ENCODE measurements around the gene MIOX. TPM values are rescaled to one million over a fixed set of nuclear protein-coding genes. Genes with fewer than 3 reads are reported as not detected.

The MIOX gene
- total RNA-seq, 2 experiments from 2014 or later, result 0.17 to 0.42 TPM

DNA sequence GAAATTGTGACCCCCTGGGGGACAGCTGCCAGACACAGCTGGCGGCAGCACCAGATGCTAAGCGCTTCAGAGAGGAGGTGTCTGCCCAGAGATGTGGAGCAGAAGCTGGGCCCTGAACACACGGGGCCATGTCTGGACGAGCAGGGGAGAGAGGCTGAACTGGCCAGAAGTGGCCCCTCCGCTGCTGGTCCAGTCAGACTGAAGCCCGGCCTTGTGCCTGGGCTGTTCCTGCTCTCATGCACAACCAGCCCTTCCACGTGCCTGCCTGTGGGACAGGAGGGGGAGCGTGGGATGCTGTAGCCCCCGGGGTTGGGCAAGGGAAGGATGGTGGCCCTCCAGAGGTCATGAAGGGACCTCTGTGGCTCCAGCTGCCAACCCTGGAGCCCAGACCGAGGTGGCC, 3.6 kb upstream of the MIOX start:
- ChIA-PET POLR2A (no interaction called here), CTCF (interaction anchor here (1.4 to 1.8 kb wide), 2 partner anchors 10 to 15 kb away, joined by 5 to 7 read pairs; no protein-coding TSS in a partner anchor)

DNA sequence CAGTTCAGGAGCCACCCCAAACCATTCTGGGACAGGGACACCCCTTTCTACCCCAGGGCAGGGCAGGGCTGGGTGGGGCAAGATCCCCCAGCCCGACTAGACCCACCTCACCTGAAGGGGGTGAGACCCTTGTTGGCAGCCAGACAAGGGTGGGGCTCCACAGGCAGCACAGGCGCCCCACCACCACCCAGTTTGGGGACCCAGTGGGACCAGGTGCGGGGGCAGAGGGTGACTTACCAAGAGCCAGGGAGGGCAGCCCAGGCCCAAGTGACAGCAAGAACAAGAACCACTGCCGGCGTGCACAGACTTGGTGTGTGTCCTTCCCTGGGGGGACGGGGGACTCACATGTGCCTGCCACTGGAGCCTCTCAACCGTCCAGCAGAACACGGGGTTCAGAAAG, 3.1 kb upstream of the MIOX start:
- ChIA-PET POLR2A (no interaction called here), CTCF (interaction anchor here (1.1 to 1.4 kb wide), 2 partner anchors 14 to 68 kb away, joined by 3 to 5 read pairs; no protein-coding TSS in a partner anchor)

DNA sequence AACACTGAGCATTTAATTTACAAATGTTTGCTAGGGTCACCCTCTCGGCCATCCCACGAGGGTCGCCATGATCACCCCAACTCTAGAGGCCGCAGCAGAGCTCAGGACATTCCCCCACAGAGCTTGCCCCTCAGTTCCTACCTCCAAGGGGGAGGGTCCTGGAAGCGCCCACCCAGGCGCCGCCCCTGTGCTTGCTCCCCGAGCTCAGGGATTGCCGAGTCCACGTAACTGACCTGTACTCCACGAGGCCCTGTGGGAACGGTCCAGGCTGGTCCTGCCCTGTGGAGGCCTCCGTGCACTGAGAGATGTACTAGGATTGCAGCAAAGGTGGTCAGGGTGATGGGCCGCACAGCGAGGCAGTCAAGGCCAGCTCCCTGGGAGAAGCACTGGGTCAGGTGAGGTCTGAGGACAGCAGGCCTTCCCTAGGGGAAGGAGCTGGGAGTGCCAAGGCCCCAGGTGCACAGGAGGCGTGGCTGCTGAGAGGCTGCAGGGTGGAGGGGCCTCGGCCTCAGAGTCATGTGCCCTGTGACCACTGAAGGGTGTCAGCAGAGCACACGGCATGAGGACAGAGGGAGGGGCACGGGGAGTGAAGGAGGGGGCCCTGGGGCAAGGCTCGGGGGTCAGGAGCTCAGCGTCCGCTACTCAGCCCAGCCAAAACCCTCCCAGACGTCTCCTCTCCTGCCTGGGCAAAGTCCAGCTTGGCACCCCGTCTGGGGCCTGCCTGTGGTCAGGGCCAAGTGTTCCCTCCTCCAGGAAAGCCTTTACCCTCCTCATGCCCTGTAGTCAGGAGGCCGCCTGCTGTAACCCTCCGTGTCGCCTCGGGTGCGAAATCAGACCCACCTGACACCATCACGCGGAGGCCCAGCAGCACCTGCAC, 2.4 kb upstream of the MIOX start:
- POLR2A ChIA-PET, result no interaction called here
- CTCF ChIA-PET, result interaction anchor here (1.0 to 1.8 kb wide), 3 partner anchors 14 to 67 kb away, joined by 3 to 6 read pairs (median 3); no protein-coding TSS in a partner anchor

DNA sequence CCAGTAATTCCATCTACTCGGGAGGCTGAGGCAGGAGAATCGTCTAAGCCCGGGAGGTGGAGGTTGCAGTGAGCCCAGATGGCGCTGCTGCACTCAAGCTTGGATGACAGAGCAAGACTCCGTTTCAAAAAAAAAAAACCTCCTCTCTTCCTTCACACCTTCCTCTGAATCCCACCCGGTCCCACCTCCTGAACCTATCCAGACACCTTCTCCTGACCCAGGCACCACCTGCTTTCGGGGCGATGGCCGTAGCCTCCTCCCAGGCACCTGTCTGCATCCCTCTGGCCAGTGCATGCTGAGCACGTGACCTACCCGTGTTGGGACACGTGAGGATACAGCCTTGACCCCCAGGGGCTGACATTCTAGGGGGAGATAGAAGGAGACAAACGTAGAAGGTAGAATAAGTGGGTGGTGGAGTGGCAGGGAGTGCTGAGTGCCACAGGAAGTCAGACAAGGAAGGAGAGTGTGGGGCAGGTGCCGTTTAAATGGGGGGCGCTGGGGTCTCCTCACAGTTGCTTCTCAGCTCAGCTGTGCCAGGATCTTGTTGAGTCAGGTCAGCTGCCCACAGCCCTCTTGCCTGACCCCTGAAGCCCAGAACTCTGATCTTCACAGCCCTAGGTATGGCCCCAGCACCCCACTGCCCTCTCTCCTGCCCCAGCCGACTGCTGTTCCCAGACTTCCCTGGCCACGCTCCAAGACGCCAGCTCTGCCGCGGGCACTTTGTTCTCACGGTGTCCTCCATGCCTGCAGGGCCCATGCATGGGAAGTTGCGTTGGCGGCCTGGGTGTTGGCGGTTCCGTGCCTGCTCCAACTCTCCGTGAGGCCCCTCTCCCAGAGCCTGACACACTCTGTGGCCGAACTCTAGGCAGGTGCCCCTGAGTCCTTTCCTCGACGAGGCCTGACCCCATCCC, 1.2 kb upstream of the MIOX start:
- ChIA-PET CTCF (interaction anchor here (1.0 to 1.8 kb wide), 2 partner anchors 9 to 13 kb away, joined by 3 to 6 read pairs; no protein-coding TSS in a partner anchor), POLR2A (no interaction called here)

DNA sequence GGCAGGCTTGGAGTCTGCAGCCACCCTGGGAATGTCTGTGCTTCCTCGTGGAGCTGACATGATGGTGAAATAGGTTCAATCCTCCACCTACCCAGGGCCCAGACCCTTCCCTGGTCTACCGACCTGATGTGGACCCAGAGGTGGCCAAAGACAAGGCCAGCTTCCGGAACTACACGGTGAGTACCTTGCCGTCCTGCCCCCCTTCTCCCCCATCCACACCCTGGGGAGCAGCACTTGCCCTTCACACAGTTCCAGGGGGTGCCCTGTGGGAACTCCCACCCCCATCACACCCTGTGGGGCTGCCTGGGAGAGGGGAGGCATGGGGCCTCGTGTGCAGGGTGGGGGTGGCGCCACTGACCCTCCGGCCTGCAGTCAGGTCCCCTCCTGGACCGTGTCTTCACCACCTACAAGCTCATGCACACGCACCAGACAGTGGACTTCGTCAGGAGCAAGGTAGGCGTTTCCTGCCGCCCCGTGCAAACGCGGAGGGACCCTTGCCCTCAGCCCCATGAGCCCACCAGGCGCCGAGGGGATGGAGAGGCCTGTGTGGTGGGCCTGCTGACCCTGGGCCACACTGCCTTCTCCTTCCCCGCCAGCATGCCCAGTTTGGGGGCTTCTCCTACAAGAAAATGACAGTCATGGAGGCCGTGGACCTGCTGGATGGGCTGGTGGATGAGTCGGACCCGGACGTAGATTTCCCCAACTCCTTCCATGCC, 789 bp downstream of the MIOX start:
- ChIA-PET POLR2A (interaction anchor here (0.7 kb wide), 1 partner anchor 128 kb away, joined by 4 read pairs; no protein-coding TSS in a partner anchor), CTCF (no interaction called here)

DNA sequence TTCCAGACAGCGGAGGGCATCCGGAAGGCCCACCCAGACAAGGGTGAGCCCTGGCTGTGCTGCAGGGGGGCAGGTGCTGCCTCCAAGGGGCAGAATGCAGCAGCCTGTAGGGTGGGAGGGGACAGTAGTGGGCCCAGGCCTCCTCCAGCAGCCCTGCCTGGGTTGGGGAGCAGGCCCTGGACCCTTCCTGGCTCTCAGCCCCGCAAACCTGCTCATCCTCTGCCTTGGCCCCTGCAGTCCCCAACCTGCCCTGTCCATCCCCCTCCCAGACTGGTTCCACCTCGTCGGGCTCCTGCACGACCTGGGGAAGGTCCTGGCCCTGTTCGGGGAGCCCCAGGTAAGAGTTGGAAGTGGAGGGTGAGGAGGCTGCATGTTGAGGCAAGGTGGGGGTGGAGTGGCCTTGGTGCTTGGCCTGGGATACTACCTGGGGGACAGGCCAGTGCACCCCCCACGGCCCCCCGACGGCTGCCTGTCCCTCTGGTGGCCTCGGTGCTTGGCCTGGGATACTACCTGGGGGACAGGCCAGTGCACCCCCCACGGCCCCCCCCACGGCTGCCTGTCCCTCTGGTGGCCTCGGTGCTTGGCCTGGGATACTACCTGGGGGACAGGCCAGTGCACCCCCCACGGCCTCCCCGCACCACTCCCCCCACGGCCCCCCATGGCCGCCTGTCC, 1.5 kb downstream of the MIOX start:
- POLR2A ChIA-PET, result no interaction called here
- CTCF ChIA-PET, result no interaction called here

DNA sequence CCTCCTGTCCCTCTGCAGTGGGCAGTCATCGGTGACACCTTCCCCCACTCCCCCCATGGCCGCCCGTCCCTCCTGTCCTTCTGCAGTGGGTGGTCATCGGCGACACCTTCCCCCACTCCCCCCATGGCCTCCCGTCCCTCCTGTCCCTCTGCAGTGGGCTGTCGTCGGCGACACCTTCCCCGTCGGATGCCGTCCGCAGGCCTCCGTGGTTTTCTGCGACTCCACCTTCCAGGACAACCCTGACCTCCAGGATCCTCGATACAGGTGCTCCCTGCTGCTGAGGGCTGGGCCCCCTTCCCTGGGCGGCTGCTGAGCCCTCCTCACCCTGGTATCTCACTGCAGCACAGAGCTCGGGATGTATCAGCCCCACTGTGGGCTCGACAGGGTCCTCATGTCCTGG, 2.2 kb downstream of the MIOX start:
- POLR2A ChIA-PET, result no interaction called here
- CTCF ChIA-PET, result interaction anchor here (0.8 kb wide), 1 partner anchor 9 kb away, joined by 3 read pairs; no protein-coding TSS in a partner anchor

DNA sequence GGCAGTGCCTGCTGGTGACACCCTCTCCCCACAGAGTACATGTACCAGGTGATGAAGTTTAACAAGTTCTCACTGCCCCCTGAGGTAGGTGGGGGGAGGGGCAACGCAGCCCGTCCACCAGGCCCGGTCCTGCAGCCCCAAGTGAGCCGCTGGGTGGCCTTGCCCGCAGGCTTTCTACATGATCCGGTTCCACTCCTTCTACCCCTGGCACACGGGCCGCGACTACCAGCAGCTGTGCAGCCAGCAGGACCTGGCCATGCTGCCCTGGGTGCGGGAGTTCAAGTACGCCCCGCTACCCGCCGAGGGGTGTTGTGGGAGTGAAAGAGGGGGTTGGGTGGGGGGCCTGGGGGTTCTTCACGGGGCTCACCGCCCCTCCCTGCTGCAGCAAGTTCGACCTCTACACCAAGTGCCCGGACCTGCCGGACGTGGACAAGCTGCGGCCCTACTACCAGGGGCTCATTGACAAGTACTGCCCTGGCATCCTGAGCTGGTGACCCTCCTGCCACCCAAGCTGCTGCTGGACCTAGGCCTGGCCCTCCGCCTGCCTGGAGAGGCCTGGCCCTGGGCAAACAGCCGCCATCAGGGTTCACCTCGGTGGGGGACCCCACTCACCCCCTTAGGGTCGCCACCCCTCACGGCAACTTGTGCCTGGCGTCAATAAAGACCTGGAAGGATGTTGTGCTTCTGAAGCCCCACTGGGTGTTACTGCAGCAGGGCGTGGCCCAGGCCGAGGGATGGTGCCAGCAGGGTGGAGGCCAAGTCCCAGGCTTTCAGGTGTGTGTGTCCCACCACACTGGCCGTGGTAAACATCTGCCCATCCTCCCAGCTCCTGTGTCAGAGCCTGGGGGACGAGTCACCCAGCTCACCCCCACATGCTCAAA, 2.9 kb downstream of the MIOX start:
- ChIA-PET POLR2A (interaction anchor here (0.6 kb wide), 1 partner anchor 134 kb away, joined by 3 read pairs; no protein-coding TSS in a partner anchor), CTCF (interaction anchor here (0.7 to 0.8 kb wide), 2 partner anchors 8 to 17 kb away, joined by 3 read pairs; no protein-coding TSS in a partner anchor)

DNA sequence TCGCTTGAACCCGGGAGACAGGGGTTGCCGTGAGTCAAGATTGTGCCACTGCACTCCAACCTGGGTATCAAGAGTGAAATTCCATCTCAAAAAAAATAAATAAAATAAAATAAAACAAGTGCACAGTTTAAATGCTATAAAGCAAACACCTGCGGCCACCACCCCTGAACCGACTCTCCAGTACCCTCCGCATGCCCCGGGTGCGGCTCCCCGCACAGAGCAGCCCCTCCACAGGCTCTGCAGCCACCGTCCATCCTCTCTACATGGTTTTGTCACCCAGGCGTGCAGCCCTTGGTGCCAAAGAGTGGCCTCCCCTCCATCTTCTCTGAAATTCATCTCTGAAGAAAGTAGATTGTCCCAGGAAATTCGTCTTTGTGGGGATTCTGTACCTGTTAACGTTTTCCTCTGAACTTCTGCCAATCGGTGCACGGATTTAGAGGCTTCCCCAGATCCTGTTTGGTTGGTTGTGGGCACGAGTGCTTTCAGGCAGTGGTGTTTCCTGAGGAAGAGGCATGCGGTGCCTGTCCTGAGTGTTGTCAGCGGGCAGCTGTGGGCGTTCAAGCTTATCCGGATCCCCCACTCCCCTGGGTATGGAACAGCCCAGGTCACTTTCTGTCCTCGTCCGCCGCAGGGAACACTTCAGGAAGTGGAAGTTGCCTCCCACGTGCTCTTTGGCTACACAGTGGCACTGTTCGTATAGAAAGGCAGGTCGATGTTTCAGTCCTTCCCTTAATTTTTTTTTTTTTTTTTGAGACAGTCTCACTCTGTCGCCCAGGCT, 4.1 kb downstream of the MIOX start:
- CTCF ChIA-PET, result no interaction called here
- POLR2A ChIA-PET, result interaction anchor here (0.7 kb wide), 1 partner anchor 15 kb away, joined by 3 read pairs; no protein-coding TSS in a partner anchor

DNA sequence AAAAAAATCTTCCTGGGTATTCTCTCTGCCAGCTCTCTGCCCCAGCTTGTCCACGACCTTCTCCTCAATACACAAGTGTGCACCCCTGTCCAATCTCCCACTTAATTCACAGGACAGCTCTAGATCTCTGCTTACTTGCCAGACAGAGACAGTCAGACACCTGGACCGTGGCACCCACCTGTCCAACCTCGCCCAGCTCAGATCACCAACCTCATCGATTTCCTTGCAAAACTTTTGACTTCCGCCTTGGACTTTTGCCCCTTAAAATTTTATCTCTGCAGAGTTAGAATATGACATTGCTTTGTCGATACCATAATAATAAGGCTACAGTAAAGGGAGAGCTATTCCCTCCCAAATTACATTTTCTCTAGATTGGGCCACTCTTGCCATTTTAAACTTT, 10.4 kb downstream of the MIOX start:
- ChIA-PET CTCF (interaction anchor here (0.6 to 1.5 kb wide), 8 partner anchors 8 to 244 kb away, joined by 3 to 7 read pairs (median 4); partner anchors contain the start of genes LMF2 and NCAPH2), POLR2A (no interaction called here)

DNA sequence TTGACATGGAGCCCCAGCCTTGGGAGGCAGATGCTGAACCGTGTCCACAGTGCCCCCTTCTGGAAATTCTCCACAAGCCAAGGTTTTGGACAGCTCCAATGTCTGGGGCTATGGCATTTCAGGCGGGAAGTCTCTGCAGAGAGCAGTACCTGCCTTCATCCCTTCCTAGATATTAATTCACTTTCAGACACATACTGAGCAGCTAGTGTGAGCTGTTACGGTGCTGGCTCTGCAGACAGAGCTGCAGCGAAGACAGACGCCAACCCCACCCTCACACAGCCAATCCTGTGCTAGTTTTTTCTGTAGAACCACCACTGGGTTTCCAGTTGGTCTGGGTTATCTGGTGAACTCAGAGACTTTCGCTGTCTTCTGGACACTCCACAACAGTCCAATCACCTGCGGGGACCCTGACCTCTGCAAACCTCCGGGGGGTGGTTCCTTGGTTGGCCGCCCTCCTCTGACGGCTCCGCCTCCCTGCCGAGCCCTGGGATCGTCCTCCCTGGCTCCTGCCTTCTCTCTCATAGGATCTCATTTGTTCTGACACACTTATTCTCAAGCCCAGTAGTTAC, 11.7 kb downstream of the MIOX start:
- ChIA-PET POLR2A (interaction anchor here (0.8 kb wide), 1 partner anchor 247 kb away, joined by 3 read pairs; no protein-coding TSS in a partner anchor), CTCF (interaction anchor here (0.7 to 1.9 kb wide), 23 partner anchors 8 to 253 kb away, joined by 3 to 7 read pairs (median 3); partner anchors contain the start of genes ADM2, CPT1B, LMF2 and NCAPH2)

DNA sequence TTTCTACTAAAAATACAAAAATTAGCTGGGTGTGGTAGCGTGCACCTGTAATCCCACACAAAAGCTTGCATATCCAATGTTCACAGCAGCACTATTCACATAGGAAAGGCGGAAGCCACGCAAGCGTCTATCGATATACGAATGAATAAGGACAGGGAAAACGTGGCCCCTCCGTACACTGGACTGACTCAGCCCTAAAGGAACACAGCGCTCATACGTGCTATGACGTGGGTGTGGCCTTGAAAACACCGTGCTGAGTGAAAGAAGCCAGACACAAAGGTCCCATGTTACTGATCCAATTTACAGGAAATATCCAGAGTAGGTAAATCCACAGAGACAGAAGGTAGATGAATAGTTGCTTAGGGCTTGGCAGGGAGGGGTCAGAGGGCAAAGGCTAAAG, 13.8 kb downstream of the MIOX start:
- POLR2A ChIA-PET, result interaction anchor here (0.6 kb wide), 1 partner anchor 25 kb away, joined by 3 read pairs; no protein-coding TSS in a partner anchor
- CTCF ChIA-PET, result no interaction called here

DNA sequence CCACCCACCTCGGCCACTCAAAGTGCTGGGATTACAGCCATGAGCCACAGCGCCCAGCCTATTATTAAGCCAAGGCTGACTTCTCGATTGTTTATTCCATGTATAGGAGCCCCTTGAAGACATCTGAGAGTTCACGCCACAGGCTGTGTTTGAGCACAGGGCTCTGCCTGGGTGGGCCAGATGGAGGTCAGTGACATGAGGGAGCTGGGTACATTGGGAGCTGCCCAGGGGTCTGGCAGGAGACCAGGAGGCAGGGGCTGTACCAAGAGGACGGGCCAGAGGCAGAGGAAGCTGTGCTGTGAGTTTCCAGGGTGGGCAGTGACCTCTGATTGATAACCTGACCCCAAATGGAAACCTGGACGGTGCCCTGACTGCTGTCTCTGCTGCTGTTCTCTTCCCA, 15.4 kb downstream of the MIOX start:
- POLR2A ChIA-PET, result no interaction called here
- CTCF ChIA-PET, result interaction anchor here (1.0 kb wide), 1 partner anchor 23 kb away, joined by 3 read pairs; the partner anchor contains the start of gene SCO2

DNA sequence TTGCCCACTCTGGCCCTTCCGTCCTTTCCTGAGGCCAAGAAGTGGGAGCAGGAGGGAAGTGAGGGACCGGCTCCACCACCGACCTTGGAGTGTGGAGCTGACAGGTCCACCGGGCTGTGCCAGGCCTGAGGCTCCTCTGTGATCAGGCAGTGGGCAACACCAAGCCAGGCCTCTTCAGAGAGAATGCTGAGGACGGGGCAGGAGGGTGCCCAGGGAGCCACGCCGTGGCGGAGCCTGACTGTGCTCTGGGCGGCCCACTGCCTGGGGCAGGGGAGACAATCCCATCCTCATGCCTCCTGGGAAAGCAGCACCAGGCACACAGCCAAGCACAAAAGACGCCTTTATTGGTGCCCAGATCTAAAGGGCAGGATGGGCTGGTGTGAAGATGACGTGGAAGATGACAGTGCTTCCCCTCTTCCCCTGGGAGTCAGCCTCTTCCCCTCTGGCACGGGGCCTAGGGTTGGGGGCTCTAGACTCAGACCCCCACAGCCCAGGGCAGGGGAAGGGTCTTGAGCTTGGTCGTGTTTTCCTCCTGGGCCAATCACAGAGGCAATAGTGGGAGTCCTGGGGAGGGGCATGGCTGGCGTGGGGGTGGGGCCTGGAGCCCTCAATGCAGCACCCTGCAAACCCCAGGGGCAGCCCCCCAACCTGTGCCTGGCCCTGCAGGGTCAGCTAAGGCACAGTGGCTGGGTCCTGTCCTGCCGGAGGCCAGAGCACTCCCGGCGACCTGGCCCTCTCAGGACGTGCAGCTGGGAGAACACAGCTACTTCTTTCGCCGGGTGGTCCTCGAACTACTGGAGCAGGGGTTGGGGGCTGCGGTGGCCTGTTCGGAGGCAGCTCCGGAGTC, 16.2 kb downstream of the MIOX start:
- CTCF ChIA-PET, result no interaction called here

DNA sequence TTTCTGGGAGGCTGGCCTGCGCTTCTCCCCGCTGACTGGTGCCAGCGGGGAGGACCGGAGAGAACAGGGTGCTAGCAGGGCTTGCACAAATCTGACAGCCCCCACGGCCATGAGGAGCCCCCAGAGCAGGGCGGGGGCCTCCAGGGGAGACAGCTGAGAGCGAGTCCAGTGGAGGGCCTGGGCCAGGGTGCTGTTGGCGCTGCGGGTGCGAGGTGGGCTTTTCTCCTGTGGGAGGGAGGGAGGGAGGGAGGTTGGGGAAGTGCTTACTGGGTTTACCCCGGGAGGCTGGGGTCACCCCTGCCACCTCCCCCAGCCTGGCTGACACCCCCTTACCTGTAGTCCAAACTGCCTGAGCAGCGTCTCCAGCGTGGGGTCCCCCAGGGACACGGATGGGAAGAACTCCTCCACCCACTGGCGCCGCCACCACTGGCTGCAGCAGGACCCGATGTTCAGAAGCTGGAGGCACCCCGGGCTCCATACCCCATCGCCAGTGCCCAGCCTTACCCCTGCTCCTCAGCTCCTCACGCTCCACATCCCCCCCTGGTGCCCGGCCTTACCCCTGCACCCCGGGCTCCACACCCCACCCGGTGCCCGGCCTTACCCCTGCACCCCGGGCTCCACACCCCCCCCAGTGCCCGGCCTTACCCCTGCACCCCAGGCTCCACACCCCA, 17.0 kb downstream of the MIOX start:
- POLR2A ChIA-PET, result no interaction called here

More for the DNA sequence above, 16.2 kb downstream of the MIOX start:
- POLR2A ChIA-PET, result no interaction called here

More for the DNA sequence above, 17.0 kb downstream of the MIOX start:
- CTCF ChIA-PET, result no interaction called here
